Panc1 (cell line): ENCODE measurements around the gene KIR3DL2. TPM values are rescaled to one million over a fixed set of nuclear protein-coding genes. Genes with fewer than 3 reads are reported as not detected.

Experiments used
- ATAC-seq: fragments of 200-7000 bp; cut with Tn5 transposase; 2 replicates; pipeline ENCODE4 v1.9.1; 2020; ENCODE audit warnings: mild to moderate bottlenecking, moderate library complexity
- BruUV-seq: library from RNA; stranded (reverse); fragments of 400-500 nt; replicated peaks from 2 replicates; lab custom pipeline; 2021; lab: Mats Ljungman, UMichigan
- CTCF ChIA-PET: fragments of 300-600 bp; sonication (Branson Sonifier 250); formaldehyde crosslinking; loops from one replicate; lab custom pipeline; 2022; ENCODE audit warnings: antibody characterized with exemption; lab: Charles Lee
- POLR2A ChIA-PET: fragments of 300-600 bp; sonication (Branson Sonifier 250); formaldehyde crosslinking; loops from one replicate; lab custom pipeline; 2022; ENCODE audit warnings: antibody characterized with exemption; lab: Charles Lee
- DNase-seq: peaks from one replicate; pipeline ENCODE4 v3.0.0-alpha.2; 2010; ENCODE audit warnings: low read depth, low spot score
- H3K27ac ChIP-seq: 2 replicates; pipeline ENCODE4 v1.5.1; 2011; ENCODE audit warnings: mild to moderate bottlenecking, low read length, inconsistent platforms
- H3K27me3 ChIP-seq: fragments of 200-500 bp; sonication (Bioruptor generic); 2 replicates; pipeline ENCODE4 v1.6.0; 2014; ENCODE audit warnings: low read length, inconsistent platforms; ENCODE audit not compliant: control insufficient read depth, insufficient read depth
- H3K36me3 ChIP-seq: fragments of 200-500 bp; sonication (Bioruptor generic); 2 replicates; pipeline ENCODE4 v1.5.1; 2014; ENCODE audit warnings: inconsistent platforms, mild to moderate bottlenecking, low read length, moderate library complexity; ENCODE audit not compliant: control insufficient read depth, insufficient read depth
- H3K4me1 ChIP-seq: 2 replicates; pipeline ENCODE4 v1.5.1; 2011; ENCODE audit warnings: inconsistent platforms, mild to moderate bottlenecking, low read length, moderate library complexity; ENCODE audit not compliant: control insufficient read depth, insufficient read depth
- H3K4me3 ChIP-seq, 2 experiments: 2 replicates each; pipeline ENCODE4 v1.5.1; 2011 to 2012; ENCODE audit warnings: low read depth in 2 of 2, low read length in 2 of 2, mild to moderate bottlenecking in 2 of 2, inconsistent platforms in 1 of 2, moderate library complexity in 1 of 2
- H3K9me3 ChIP-seq: fragments of 200-500 bp; sonication (Bioruptor generic); 2 replicates; pipeline ENCODE4 v1.5.1; 2014; ENCODE audit warnings: low read depth, mild to moderate bottlenecking, inconsistent platforms, low read length, moderate library complexity; ENCODE audit not compliant: control insufficient read depth, insufficient read depth
- POLR2AphosphoS5 ChIP-seq: IDR thresholded peaks from 2 replicates; pipeline ENCODE4 v1.6.1; 2012; ENCODE audit warnings: mild to moderate bottlenecking, low read depth, low read length, moderate library complexity
- REST ChIP-seq, 2 experiments: IDR thresholded peaks; 2 replicates each; pipeline ENCODE4 v1.6.1; 2011 to 2012; ENCODE audit warnings: low read depth in 2 of 2, control low read depth in 1 of 2, low read length in 1 of 2, mild to moderate bottlenecking in 1 of 2, moderate library complexity in 1 of 2; ENCODE audit not compliant: insufficient read depth in 1 of 2
- SIN3A ChIP-seq: IDR thresholded peaks from 2 replicates; pipeline ENCODE4 v1.6.1; 2012; ENCODE audit warnings: low read depth, mild to moderate bottlenecking, low read length, moderate library complexity, borderline replicate concordance; ENCODE audit not compliant: insufficient read depth
- TCF7L2 ChIP-seq: IDR thresholded peaks from 2 replicates; pipeline ENCODE4 v1.6.1; 2011; ENCODE audit warnings: mild to moderate bottlenecking, low read depth, low read length, inconsistent platforms
- in situ Hi-C: cut with HindIII; loops from 2 replicates; pipeline ENCODE4 v1.10.0; 2016; ENCODE audit warnings: low sequenced_read_pairs, low pct_unique_long_range_greater_than_20kb
- intact Hi-C: fragments of 100-400 bp; cut with micrococcal nuclease; formaldehyde crosslinking; loops from one replicate; pipeline ENCODE4 v1.10.0; 2022; ENCODE audit not compliant: unreplicated experiment
- total RNA-seq: library from RNA; stranded (reverse); gene quantifications from one replicate; pipeline ENCODE4 v1.2.1, GENCODE V29; 2021; ENCODE audit not compliant: unreplicated experiment
- TF ChIP-seq, protein P1 (sequence below): fragments of 450-650 bp; IDR thresholded peaks from 2 replicates; pipeline ENCODE4 v1.5.1; 2017; ENCODE audit warnings: mild to moderate bottlenecking

The KIR3DL2 gene
- total RNA-seq, 1 experiment from 2014 or later, result not detected

- no TSS peak for BruUV-seq
- Histone ChIP-seq H3K9me3 (no peaks in the 10 kb centered on the region), H3K36me3 (no peaks in the 10 kb centered on the region), H3K4me3 (no peak overlapping the region), H3K27me3 (peaks cover 14% of the 10 kb centered on the region), H3K27ac (no peak overlapping the region), H3K4me1 (no peaks in the 10 kb centered on the region)
- ChIA-PET CTCF (no interaction called here), POLR2A (interaction anchor here (0.6 kb wide), 1 partner anchor 68 kb away, joined by 6 read pairs; no protein-coding TSS in a partner anchor)
- ATAC-seq, result no peak
- in situ Hi-C loops (no loop called here), intact Hi-C loops (no loop called here)
- no peak for DNase-seq
- TF ChIP-seq SIN3A, result no peak
- no peak for TF ChIP-seq POLR2AphosphoS5
- no peak for TF ChIP-seq TCF7L2
- TF ChIP-seq, protein P1, sequence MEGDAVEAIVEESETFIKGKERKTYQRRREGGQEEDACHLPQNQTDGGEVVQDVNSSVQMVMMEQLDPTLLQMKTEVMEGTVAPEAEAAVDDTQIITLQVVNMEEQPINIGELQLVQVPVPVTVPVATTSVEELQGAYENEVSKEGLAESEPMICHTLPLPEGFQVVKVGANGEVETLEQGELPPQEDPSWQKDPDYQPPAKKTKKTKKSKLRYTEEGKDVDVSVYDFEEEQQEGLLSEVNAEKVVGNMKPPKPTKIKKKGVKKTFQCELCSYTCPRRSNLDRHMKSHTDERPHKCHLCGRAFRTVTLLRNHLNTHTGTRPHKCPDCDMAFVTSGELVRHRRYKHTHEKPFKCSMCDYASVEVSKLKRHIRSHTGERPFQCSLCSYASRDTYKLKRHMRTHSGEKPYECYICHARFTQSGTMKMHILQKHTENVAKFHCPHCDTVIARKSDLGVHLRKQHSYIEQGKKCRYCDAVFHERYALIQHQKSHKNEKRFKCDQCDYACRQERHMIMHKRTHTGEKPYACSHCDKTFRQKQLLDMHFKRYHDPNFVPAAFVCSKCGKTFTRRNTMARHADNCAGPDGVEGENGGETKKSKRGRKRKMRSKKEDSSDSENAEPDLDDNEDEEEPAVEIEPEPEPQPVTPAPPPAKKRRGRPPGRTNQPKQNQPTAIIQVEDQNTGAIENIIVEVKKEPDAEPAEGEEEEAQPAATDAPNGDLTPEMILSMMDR, result no peak
- no peak for TF ChIP-seq REST (IDR thresholded peaks at IDR 0.05; ENCODE audit: insufficient read depth in 1 of 2, low read depth in 2 of 2, low read length in 1 of 2)
Observed at GRCh38 chr19:54875506-54875905, 25.3 kb downstream of the KIR3DL2 start.

- H3K4me1 ChIP-seq, result no peaks in the 10 kb centered on the region
- POLR2A ChIA-PET, result no interaction called here
- H3K9me3 ChIP-seq, result no peaks in the 10 kb centered on the region
- no peaks in the 10 kb centered on the region for H3K36me3 ChIP-seq
- ATAC-seq, result no peak
- CTCF ChIA-PET, result no interaction called here
- peaks cover 15% of the 10 kb centered on the region for H3K27me3 ChIP-seq
- no TSS peak for BruUV-seq
- intact Hi-C loops (no loop called here), in situ Hi-C loops (no loop called here)
- H3K4me3 ChIP-seq, result no peak overlapping the region
- no peak overlapping the region for H3K27ac ChIP-seq
- no peak for DNase-seq
- TF ChIP-seq REST (IDR thresholded peaks at IDR 0.05; ENCODE audit: insufficient read depth in 1 of 2, low read depth in 2 of 2, low read length in 1 of 2) (no peak), POLR2AphosphoS5 (no peak), SIN3A (no peak), TCF7L2 (no peak)
- TF ChIP-seq, protein P1, result no peak
Observed at GRCh38 chr19:54877471-54877870, 27.2 kb downstream of the KIR3DL2 start.
